ENCODE measurements around the gene C5orf52.
"Not testable (repeated sequence)": the region's sequence is repeated elsewhere in the genome, so short reads cannot be mapped to it uniquely, and the experiment has no call there.

Gene C5orf52

DNA sequence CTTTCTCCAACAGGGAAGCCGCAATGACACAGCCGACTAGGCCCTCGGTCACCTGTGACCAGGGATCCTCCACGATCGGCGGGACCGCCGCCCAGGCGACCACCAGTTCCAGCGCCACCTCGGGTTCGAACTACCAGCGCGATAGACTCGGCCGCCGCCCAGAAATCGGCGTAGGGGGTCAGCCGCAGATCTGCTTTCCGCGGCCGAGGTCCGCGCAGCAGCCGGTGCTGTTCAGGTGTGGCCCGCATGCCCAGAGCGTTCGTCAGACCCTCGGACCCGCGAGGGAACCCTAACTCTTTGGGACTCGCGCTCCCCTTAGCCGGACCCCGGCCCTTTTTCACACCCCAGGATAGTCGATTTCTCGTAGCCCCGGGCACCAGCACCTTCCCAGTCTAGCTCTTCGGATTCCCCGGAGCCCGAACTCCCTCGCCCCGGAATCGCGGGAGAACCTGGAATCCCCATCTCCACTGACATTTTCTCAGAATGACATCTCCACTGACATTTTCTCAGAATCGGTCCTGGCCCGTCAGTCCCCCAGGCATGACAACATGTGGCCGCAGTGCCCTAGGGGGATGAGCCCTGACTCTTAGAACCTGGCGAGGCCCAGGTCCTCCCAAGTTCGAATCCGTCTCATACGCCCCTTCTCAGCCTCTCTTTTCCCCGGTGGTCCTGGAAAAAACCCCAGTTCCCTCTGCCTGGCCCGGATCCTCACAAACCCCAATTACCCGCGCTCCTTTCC is 428 bp downstream of the C5orf52 start:
- Histone ChIP-seq H3K9me3 (ENCODE audit: insufficient read depth, low read length) (no peaks in the 10 kb centered on the region), H3K27me3 (ENCODE audit: low read depth, low read length) (no peaks in the 10 kb centered on the region), H3K4me2 (ENCODE audit: low read length) (peak overlapping the region; percentile 98), H3K4me1 (ENCODE audit: low read length) (peaks cover 15% of the 10 kb centered on the region), H3K27ac (ENCODE audit: low read length) (no peak overlapping the region), H2AFZ (ENCODE audit: low read depth, low read length) (peak overlapping the region; percentile 95; the same call in 1 of the 2 replicates), H3K9ac (ENCODE audit: low read length) (no peak overlapping the region; the same call in 1 of the 2 replicates), H3K79me2 (ENCODE audit: low read length) (no peaks in the 10 kb centered on the region), H3K4me3 (ENCODE audit: low read length) (peak overlapping the region; percentile 83), H3K36me3 (replicated peaks; ENCODE audit: low read depth, low read length) (no peaks in the 10 kb centered on the region), H4K20me1 (ENCODE audit: insufficient read depth, low read length) (no peaks in the 10 kb centered on the region)
- TF ChIP-seq, protein P1, sequence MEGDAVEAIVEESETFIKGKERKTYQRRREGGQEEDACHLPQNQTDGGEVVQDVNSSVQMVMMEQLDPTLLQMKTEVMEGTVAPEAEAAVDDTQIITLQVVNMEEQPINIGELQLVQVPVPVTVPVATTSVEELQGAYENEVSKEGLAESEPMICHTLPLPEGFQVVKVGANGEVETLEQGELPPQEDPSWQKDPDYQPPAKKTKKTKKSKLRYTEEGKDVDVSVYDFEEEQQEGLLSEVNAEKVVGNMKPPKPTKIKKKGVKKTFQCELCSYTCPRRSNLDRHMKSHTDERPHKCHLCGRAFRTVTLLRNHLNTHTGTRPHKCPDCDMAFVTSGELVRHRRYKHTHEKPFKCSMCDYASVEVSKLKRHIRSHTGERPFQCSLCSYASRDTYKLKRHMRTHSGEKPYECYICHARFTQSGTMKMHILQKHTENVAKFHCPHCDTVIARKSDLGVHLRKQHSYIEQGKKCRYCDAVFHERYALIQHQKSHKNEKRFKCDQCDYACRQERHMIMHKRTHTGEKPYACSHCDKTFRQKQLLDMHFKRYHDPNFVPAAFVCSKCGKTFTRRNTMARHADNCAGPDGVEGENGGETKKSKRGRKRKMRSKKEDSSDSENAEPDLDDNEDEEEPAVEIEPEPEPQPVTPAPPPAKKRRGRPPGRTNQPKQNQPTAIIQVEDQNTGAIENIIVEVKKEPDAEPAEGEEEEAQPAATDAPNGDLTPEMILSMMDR (IDR thresholded peaks at IDR 0.05; ENCODE audit: low read depth, low read length) = no peak
- no peak for TF ChIP-seq EZH2phosphoT487 (IDR thresholded peaks at IDR 0.05; ENCODE audit: low read depth)

DNA sequence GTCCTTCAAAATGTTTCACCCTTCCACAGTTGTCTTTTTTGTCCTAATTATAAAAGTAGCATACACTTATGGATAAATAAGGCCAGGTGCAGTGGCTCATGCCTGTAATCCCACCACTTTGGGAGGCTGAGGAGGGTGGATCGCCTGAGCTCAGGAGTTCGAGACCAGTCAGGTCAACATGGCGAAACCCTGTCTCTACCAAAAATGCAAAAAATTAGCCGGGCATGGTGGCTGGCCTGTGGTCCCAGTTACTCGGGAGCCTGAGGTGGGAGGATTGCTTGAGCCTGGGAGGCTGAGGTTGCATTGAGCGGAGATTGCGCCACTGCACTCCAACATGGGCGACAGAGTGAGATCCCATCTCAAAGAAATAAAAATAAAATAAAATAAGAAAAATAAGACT is 1.6 kb downstream of the C5orf52 start:
- Histone ChIP-seq H3K9ac (ENCODE audit: low read length) (no peak overlapping the region), H2AFZ (ENCODE audit: low read depth, low read length) (no peak overlapping the region), H3K36me3 (replicated peaks; ENCODE audit: low read depth, low read length) (no peaks in the 10 kb centered on the region), H3K79me2 (ENCODE audit: low read length) (no peaks in the 10 kb centered on the region), H3K27me3 (ENCODE audit: low read depth, low read length) (no peaks in the 10 kb centered on the region), H3K4me1 (ENCODE audit: low read length) (peaks cover 15% of the 10 kb centered on the region), H4K20me1 (ENCODE audit: insufficient read depth, low read length) (no peaks in the 10 kb centered on the region), H3K27ac (ENCODE audit: low read length) (no peak overlapping the region), H3K4me3 (ENCODE audit: low read length) (no peak overlapping the region), H3K4me2 (ENCODE audit: low read length) (no peak overlapping the region), H3K9me3 (ENCODE audit: insufficient read depth, low read length) (no peaks in the 10 kb centered on the region)
- TF ChIP-seq, protein P1 (IDR thresholded peaks at IDR 0.05; ENCODE audit: low read depth, low read length) = no peak
- TF ChIP-seq EZH2phosphoT487 (IDR thresholded peaks at IDR 0.05; ENCODE audit: low read depth) = no peak

DNA sequence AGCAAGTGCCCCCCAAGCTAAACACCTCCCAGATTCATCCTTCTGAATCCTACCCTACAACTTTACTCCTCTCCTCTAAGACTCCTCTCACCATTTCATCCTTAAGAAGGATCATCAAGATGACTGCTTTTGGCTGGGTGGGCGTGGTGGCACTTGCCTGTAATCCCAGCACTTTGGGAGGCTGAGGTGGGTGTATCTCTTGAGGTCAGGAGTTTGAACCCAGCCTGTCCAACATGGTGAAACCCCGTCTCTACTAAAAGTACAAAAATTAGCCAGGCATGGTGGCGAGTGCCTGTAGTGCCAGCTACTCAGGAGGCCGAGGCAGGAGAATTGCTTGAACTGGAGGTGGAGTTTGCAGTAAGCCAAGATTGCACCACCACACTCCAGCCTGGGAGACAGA is 3.0 kb downstream of the C5orf52 start:
- H3K27me3 ChIP-seq (ENCODE audit: low read depth, low read length); H3K36me3 ChIP-seq (replicated peaks; ENCODE audit: low read depth, low read length); H3K79me2 ChIP-seq (ENCODE audit: low read length); H2AFZ ChIP-seq (ENCODE audit: low read depth, low read length); H4K20me1 ChIP-seq (ENCODE audit: insufficient read depth, low read length); H3K4me3 ChIP-seq (ENCODE audit: low read length); H3K4me2 ChIP-seq (ENCODE audit: low read length); H3K9ac ChIP-seq (ENCODE audit: low read length); H3K9me3 ChIP-seq (ENCODE audit: insufficient read depth, low read length); H3K27ac ChIP-seq (ENCODE audit: low read length): not testable (repeated sequence)
- H3K4me1 ChIP-seq (ENCODE audit: low read length) = peaks cover 13% of the 10 kb centered on the region

DNA sequence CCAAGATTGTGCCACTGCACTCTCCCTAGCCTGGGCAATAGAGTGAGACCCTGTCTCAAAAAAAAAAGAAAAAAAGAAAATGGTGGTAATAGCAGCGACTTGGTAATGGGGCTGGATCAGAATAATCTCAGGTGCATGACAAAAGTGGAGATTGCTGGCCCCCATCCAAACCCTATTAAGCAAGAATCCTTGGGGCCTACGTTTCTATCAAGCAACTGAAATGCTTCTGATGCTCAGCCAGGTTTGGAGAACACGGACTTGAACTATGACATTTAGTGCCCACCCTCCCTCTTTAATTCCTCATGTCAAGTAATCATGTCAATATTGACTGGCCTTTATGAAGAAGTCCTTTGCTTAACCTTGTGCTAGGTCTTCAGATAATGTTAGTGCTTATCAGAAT is 6.6 kb downstream of the C5orf52 start:
- TF ChIP-seq, protein P1 (IDR thresholded peaks at IDR 0.05; ENCODE audit: low read depth, low read length) = no peak
- no peak for TF ChIP-seq EZH2phosphoT487 (IDR thresholded peaks at IDR 0.05; ENCODE audit: low read depth)
- no peak overlapping the region for H3K4me3 ChIP-seq (ENCODE audit: low read length)
- no peak overlapping the region for H3K4me2 ChIP-seq (ENCODE audit: low read length)

More for the DNA sequence above, 6.6 kb downstream of the C5orf52 start:
- H3K4me1 ChIP-seq (ENCODE audit: low read length) = no peaks in the 10 kb centered on the region
- no peak overlapping the region for H3K27ac ChIP-seq (ENCODE audit: low read length)
- H3K9ac ChIP-seq (ENCODE audit: low read length) = no peak overlapping the region
- no peaks in the 10 kb centered on the region for H3K9me3 ChIP-seq (ENCODE audit: insufficient read depth, low read length)
- H3K79me2 ChIP-seq (ENCODE audit: low read length) = no peaks in the 10 kb centered on the region
- no peak overlapping the region for H2AFZ ChIP-seq (ENCODE audit: low read depth, low read length)
- no peaks in the 10 kb centered on the region for H3K27me3 ChIP-seq (ENCODE audit: low read depth, low read length)
- no peaks in the 10 kb centered on the region for H4K20me1 ChIP-seq (ENCODE audit: insufficient read depth, low read length)
- H3K36me3 ChIP-seq (replicated peaks; ENCODE audit: low read depth, low read length) = no peaks in the 10 kb centered on the region
